ENCODE measurements around the gene CYP17A1. TPM values are rescaled to one million over a fixed set of nuclear protein-coding genes. Genes with fewer than 3 reads are reported as not detected.
"Not testable (repeated sequence)": the region's sequence is repeated elsewhere in the genome, so short reads cannot be mapped to it uniquely, and the experiment has no call there.

The CYP17A1 gene
- total RNA-seq, 4 donors from 2014 or later: not detected

DNA sequence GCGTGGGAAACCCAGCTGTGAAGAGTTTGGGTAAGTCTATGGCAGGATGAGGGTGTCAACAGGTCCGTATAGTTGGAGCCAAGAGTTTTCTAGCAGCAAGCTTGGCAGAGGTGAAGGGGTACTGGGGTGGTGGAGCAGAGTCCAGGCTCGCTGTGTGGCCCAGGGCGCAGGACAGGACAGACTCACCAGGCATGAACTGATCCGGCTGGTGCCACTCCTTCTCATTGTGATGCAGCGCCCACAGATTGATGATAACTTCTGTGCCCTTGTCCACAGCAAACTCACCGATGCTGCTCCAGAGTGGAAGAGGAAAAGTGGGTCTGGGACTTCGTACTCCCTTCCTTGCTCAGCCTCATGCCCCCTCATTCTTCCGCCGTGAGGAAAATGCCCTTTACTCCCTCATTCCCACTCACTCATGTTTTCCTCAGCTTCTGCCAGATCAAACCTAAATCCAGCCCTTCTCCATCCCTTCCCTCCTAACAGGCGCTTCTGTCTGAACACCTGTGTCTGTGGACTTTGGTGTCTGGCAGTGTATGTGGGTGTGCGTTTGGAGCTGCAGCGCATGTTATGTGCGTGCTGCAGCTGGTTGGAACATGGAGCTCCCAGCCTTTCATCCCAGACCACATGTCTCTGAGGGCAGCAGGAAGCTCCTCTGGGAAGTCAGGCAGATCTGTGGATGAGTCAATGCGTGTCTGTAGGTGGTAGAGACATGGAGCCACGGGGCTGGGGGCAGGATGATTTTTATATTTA, 5.7 kb downstream of the CYP17A1 start:
- H3K4me1 ChIP-seq: peaks cover 0 to 4% (median 0%) of the 10 kb centered on the region in 4 donors
- H3K27me3 ChIP-seq: no peaks in the 10 kb centered on the region
- TF ChIP-seq, protein P1, sequence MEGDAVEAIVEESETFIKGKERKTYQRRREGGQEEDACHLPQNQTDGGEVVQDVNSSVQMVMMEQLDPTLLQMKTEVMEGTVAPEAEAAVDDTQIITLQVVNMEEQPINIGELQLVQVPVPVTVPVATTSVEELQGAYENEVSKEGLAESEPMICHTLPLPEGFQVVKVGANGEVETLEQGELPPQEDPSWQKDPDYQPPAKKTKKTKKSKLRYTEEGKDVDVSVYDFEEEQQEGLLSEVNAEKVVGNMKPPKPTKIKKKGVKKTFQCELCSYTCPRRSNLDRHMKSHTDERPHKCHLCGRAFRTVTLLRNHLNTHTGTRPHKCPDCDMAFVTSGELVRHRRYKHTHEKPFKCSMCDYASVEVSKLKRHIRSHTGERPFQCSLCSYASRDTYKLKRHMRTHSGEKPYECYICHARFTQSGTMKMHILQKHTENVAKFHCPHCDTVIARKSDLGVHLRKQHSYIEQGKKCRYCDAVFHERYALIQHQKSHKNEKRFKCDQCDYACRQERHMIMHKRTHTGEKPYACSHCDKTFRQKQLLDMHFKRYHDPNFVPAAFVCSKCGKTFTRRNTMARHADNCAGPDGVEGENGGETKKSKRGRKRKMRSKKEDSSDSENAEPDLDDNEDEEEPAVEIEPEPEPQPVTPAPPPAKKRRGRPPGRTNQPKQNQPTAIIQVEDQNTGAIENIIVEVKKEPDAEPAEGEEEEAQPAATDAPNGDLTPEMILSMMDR (IDR thresholded peaks at IDR 0.05): no peak
- no peak for TF ChIP-seq POLR2A (IDR thresholded peaks at IDR 0.05)
- no peak overlapping the region for H3K27ac ChIP-seq
- H3K4me3 ChIP-seq: no peak overlapping the region
- no peaks in the 10 kb centered on the region for H3K36me3 ChIP-seq
- DNase-seq: no peak
- no peaks in the 10 kb centered on the region for H3K9me3 ChIP-seq

DNA sequence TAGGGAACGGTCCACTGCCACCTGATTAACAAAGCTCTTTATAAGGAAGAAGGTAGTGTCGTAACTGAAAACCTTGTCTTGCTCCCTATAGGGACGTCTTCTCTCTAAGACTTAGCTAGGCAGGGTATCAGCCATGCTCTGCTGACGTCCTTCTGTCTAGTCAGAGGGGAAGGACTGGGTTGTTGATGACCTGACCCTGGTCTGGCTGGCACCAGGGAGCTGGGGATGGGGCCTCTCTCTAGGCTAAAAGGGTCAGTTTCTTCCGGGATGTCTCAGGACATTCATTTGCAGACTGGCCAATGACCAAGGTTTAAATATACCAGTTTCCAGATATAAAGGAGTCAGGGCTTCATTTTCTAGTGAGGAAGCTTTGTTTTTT, 9.6 kb downstream of the CYP17A1 start:
- no peak overlapping the region for H3K27ac ChIP-seq

DNA sequence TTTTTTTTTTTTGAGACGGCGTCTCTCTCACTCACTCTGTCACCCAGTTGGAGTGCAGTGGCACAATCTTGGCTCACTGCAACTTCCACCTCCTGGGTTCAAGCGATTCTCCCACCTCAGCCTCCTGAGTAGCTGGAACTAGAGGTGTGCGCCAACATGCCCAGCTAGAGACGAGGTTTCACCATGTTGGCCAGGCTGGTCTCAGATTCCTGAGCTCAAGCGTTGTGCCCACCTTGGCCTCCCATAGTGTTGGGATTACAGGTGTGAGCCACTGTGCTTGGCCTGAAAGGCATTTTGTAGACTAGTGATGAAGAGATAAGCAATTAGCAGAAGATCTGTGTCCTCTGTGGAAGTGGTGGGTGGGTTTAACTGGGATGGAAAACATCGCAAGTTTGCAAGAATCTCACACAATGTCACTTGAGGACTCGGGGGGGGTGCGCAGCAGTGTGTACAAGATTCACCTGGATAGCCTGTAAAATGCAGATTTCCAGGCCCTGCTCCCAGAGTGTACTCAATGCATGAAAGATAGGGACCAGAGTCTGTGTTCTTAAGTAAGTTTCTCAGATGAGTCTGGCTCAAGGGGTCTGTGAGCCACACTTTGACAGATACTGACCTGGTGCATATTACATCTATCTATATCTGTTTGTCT, 10.9 kb downstream of the CYP17A1 start:
- H3K27ac ChIP-seq: no peak overlapping the region
- H3K9me3 ChIP-seq: no peaks in the 10 kb centered on the region
- H3K27me3 ChIP-seq: no peaks in the 10 kb centered on the region
- no peaks in the 10 kb centered on the region for H3K4me1 ChIP-seq
- H3K4me3 ChIP-seq: no peak overlapping the region
- TF ChIP-seq, protein P1 (IDR thresholded peaks at IDR 0.05): no peak
- no peak for TF ChIP-seq POLR2A (IDR thresholded peaks at IDR 0.05)
- H3K36me3 ChIP-seq: no peaks in the 10 kb centered on the region
- DNase-seq: no peak

More for the DNA sequence above, 9.6 kb downstream of the CYP17A1 start:
- no peak overlapping the region for H3K4me3 ChIP-seq
- TF ChIP-seq POLR2A (IDR thresholded peaks at IDR 0.05): no peak
- TF ChIP-seq, protein P1 (IDR thresholded peaks at IDR 0.05): no peak
- H3K9me3 ChIP-seq: no peaks in the 10 kb centered on the region
- no peaks in the 10 kb centered on the region for H3K27me3 ChIP-seq
- H3K4me1 ChIP-seq: no peaks in the 10 kb centered on the region
- DNase-seq: no peak
- no peaks in the 10 kb centered on the region for H3K36me3 ChIP-seq

DNA sequence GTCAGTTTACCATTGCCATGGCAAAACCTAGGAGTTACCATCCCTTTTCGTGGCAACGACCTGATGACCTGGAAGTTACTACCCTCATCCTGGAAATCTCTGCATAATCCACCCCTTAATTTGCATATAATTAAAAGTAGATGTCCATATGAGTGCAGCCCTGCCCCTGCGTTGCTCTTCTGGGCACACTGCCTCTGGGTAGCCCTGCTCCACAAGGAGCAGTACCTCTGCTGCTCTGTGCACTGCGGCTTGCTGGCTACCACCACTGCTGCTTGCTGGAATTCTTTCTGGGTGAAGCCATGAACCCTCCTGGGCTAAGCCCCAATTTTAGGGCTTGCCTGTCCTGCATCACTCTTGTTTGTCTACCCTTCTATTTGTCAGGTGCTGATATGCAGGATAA, 12.5 kb downstream of the CYP17A1 start:
- Histone ChIP-seq H3K27ac (no peak overlapping the region), H3K36me3 (no peaks in the 10 kb centered on the region), H3K4me1 (no peaks in the 10 kb centered on the region), H3K9me3 (no peaks in the 10 kb centered on the region), H3K4me3 (no peak overlapping the region), H3K27me3 (no peaks in the 10 kb centered on the region)
- DNase-seq: no peak
- TF ChIP-seq, protein P1 (IDR thresholded peaks at IDR 0.05): no peak
- TF ChIP-seq POLR2A (IDR thresholded peaks at IDR 0.05): no peak

GRCh38 chr10:102822222-102822621, 15.0 kb downstream of the CYP17A1 start:
- Histone ChIP-seq H3K4me1 (no peaks in the 10 kb centered on the region), H3K9me3 (no peaks in the 10 kb centered on the region), H3K4me3 (no peak overlapping the region), H3K27me3 (no peaks in the 10 kb centered on the region), H3K27ac (no peak overlapping the region), H3K36me3 (no peaks in the 10 kb centered on the region)
- TF ChIP-seq, protein P1 (IDR thresholded peaks at IDR 0.05): no peak
- no peak for TF ChIP-seq POLR2A (IDR thresholded peaks at IDR 0.05)
- no peak for DNase-seq

DNA sequence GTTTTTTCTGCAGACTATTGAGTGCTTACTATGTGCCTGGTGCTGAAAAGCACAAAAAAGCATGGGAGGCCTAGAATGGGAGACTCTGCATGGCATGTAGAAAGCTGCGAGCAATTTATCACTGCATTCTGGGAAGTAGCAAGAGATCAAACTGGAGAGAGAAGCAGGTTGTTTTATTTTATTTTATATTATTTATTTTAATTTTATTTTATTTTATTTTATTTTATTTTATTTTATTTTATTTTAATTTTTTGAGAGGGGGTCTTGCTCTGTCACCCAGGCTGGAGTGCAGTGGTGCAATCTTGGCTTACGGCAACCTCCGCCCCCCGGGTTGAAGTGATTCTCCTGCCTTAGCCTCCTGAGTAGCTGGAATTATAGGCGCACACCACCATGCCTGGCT, 17.2 kb downstream of the CYP17A1 start:
- not testable (repeated sequence) for H3K27me3 ChIP-seq, H3K36me3 ChIP-seq, H3K4me3 ChIP-seq, H3K27ac ChIP-seq, DNase-seq, H3K9me3 ChIP-seq
- H3K4me1 ChIP-seq: peaks cover 0 to 17% (median 2%) of the 10 kb centered on the region in 4 donors
